Stimulated activated naive CD8-positive, alpha-beta T cell treated with anti-CD3 and anti-CD28 coated beads, Interleukin-15, Interleukin-2, amounts not matched to agents 100 U/mL and 50 U/mL, for 24 hours (primary cell): ENCODE measurements around the gene MZF1.

Source experiments
- ATAC-seq: fragments of 150-1000 bp; cut with Tn5 transposase; one replicate; pipeline ENCODE4 v1.10.0; 2021
- DNase-seq: peaks from one replicate; pipeline ENCODE4 v3.0.0; 2021

MZF1 gene

GRCh38 chr19:58569943-58570670, 3.0 kb downstream of the MZF1 start:
- no peak for ATAC-seq
- peak; percentile 3 for DNase-seq

GRCh38 chr19:58569191-58569942, 3.8 kb downstream of the MZF1 start:
- ATAC-seq (no peak), DNase-seq (peak; percentile 2)

DNA sequence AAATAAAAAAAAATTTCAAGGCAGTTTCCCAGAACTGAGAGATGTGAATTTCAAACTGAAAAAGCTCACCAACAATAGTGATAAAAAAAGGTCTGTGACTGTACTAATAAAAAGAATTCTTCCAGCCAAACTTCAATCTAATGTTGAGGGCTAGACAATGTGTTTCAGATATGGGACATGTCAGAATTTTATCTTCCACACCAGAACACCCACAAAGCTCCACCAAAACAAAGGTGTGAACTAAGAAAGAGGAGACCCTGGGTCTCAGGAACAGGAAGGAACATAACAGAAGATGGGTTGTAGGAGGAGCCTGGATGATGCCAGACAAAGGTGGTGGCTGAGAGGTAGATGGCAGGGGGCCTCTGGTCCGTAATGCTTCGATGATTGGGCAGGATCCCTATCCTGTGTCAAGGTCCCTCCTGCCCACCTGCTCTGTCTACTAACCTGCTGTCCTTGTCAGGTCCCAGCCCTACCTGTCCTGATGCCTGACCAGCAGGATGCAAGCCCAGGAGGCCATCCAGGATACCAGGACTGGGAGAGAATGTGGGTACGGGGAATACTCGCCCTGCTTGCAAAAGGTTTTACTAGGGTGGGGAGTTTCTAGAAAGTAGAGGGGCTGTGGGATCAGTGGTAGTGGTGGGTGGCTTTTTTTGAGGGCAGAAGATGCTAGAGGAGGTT, 4.5 kb downstream of the MZF1 start:
- ATAC-seq (no peak), DNase-seq (peak; percentile 2)

- ATAC-seq (no peak), DNase-seq (peak; percentile 1)
These were observed 6.1 kb downstream of the MZF1 start for GRCh38 chr19:58566989-58567388.

DNA sequence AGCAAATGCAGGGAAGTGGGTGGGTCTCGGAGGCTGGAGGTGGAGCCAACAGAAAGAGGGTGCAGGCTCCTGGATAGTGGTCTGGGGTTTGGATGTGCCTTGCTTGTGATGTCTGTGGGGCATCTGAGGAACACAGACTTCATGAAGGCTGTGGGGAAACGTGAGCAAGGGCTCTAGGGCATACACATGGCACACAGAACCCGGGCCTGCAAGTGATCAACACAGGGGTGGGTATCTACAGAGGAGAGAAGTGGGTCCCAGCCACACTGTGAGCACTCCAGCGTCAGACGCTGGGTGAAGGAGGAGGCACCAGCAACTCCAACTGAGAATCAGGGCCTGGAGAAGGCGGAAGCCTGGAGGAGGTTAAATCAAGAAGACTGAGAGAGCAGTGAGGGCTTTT, 9.3 kb downstream of the MZF1 start:
- ATAC-seq (no peak), DNase-seq (no peak)

- peak; percentile 56 for DNase-seq
- ATAC-seq = no peak
These were observed 10.0 kb downstream of the MZF1 start for GRCh38 chr19:58563034-58563573.

GRCh38 chr19:58562122-58563033, 10.8 kb downstream of the MZF1 start:
- ATAC-seq = no peak
- peak; percentile 56 for DNase-seq

- DNase-seq = no peak
- ATAC-seq = no peak
These were observed 11.6 kb downstream of the MZF1 start for GRCh38 chr19:58561373-58562121.

- no peak for ATAC-seq
- DNase-seq = no peak
These were observed 12.2 kb downstream of the MZF1 start for GRCh38 chr19:58560921-58561320.

DNA sequence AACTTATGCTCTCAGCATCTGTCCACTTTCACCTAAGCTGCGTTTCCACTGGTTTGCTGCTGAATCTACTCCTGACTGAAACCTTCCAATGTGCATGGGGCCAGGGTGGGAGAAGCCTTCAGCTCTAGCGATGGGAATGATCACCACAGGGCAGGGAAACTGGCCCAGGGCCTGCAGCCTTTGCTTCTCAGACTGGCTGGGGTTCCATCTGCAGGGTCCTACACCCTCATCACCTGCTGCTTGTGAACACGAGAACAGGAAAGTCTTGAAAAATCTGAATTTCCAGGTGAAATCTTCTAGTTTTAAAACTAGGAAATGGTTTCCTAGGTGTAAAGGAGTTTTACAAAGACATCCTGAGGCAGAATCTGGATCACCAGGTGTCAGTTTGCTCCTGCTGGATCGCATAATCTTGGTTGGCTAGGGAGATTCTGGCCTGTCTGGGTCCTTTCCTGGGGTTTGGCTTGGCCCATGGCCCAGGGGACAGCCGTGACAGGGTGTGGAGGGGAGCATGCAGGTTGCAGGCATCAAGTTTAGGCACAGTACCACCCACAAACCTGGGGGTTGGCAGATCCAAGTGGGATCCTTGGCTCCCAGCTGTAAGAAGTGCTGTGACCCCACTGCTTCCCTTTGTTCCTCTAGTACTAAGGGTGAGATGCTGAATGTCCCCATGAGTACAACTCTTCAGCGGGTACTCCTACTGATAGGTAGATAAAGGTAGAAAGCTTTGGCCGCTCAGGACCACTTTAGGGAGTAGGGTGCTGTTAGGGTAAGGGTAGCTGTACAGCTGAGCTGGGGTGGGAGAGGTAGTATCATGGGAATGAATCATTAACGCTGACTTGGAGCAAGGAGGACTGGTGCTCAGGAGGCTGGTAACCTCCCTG, 12.9 kb downstream of the MZF1 start:
- DNase-seq (no peak), ATAC-seq (no peak)

DNA sequence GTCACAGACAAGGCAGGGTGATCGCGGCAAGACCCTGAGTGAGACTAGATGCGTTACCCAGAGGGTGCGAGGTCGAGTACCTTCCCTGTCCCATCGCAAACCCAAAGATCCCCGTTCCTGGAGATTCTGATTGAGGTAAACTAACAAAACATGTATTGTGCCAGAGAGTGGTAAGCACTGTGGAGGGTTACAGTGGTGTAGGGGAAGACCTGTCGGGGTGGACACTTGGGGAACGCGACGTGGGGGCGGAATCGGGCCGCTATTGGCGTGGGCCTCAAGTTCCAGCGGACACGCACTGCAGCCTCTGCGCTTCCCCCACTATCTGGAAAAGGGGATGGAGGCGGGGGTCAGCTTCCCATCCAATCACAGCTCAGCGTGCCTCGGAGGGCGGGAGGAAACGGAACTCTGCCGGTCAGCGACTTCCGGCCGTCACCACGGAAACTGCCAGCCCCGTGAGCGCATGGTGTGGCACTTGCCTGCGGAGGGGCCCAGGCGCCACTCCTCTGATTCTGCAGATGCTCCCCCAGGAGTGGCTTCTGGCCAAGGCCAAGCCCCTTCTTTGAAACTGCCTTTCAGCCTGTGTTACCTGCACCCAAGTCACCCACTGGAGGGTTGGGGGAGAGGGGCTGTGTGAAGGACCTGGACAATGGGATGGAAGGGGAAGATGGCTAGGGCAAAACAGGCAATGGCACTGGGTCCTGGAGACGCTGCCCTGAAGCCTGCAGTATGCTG, 13.7 kb downstream of the MZF1 start:
- DNase-seq (peak; percentile 89), ATAC-seq (peak; percentile 25)

DNA sequence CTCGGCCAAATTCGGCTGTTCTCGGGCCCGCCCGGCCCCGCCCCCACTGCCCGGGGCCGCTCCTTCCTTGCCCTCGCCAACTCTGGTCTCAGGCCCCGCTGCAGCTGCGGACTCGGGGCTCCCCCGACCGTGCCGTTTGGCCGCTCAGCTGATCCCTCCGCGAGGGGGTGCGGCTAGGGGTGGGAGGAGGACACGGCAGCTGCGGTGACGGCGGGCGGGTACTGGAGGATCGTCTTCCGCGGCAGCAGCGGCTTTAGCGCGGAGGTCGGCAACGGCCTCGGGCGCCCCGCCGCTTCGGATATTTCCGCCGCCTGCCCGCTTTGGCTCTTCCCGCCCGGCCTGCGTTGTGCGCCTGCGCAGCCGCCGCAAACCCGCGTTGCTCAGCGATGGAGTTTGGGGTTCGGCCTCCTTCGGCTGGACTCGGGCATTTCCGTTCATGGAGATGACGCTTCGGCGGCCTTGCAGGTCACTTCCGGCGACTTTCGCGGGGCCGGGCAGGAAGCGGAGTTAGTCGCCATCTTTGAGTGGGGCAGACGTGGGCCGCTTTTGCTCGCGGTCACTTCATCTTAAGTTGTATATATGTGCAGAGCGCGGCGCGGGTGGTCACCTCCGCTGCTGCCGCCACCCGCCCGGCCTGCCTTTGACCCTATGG, 14.4 kb downstream of the MZF1 start:
- peak; percentile 100 for DNase-seq
- ATAC-seq = peak; percentile 60

- no peak for DNase-seq
- ATAC-seq = no peak
These were observed 15.0 kb downstream of the MZF1 start, which contains the start of gene UBE2M for GRCh38 chr19:58558066-58558622. TSS of gene UBE2M (minus strand) at chr19:58558611. CDS start at chr19:58558381, 230 bp downstream.

DNA sequence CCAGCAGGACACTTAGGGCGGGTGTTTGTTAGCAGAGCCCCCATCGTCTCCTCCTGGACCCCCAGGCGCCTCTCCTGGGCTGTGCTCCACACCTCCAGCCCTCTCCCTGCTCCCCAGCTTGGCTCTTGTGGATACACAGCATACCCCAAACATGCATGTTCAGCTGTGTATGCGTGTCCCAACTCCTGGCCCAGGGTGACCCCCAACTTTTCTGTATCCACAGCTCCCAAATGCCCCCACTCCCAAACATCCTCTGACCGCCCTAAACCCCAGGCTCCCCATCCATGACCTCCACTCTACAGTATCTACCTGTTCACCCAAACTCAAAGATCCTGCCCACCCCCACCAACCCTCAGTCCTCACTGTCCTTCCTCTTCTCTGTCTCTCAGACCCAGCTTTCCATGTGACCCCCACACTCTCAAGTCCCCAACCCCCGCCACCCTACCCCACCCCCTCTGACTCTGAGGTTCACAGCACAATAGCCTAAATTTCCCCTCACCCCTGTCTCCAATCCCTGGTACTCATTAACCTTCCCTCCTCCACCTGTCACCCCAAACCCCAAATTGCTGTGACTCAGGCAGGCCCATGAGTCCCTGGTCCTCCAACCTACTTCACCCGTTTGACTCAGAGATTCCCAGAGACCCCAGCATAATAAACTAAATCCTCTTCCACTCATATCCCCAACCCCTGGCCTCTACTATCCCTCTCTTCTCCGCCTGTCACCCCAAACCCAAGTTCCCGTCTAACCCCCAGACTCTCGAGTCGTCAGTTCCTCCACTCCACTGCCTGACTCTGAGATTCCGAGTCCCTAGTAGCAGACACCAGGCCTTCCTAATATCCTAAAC, 15.7 kb downstream of the MZF1 start:
- no peak for ATAC-seq
- no peak for DNase-seq

GRCh38 chr19:58556622-58557220, 16.4 kb downstream of the MZF1 start:
- ATAC-seq = no peak
- no peak for DNase-seq

- ATAC-seq = no peak
- DNase-seq = no peak
These were observed 17.1 kb downstream of the MZF1 start for GRCh38 chr19:58555920-58556621.
